ENCODE data around the gene GPC3.

DNA sequence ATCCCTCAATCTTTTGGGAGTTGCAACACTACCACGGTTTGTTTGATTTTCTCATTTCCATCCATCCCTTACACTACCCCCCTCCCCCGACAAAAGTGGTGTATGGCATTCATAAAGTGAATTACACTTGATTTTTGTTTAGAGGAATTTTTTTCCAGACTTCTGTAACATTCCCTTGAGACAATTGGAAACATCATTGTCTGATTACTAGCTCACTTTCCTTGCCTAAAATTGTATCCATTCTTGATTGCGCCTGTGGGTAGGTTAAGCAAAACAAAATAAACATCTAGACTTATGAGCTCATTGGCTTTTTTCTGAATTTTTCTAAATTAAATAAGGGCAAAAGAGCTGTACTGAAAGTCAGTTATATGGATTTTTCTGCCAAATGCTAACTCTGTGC, 3.5 kb downstream of the GPC3 start:
- TF ChIP-seq, protein P1, sequence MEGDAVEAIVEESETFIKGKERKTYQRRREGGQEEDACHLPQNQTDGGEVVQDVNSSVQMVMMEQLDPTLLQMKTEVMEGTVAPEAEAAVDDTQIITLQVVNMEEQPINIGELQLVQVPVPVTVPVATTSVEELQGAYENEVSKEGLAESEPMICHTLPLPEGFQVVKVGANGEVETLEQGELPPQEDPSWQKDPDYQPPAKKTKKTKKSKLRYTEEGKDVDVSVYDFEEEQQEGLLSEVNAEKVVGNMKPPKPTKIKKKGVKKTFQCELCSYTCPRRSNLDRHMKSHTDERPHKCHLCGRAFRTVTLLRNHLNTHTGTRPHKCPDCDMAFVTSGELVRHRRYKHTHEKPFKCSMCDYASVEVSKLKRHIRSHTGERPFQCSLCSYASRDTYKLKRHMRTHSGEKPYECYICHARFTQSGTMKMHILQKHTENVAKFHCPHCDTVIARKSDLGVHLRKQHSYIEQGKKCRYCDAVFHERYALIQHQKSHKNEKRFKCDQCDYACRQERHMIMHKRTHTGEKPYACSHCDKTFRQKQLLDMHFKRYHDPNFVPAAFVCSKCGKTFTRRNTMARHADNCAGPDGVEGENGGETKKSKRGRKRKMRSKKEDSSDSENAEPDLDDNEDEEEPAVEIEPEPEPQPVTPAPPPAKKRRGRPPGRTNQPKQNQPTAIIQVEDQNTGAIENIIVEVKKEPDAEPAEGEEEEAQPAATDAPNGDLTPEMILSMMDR (IDR thresholded peaks at IDR 0.05; ENCODE audit: low read length): no peak
- no peak for TF ChIP-seq EZH2 (IDR thresholded peaks at IDR 0.05; ENCODE audit: borderline replicate concordance, low read length)
